GM12872 (cell line): ENCODE measurements around the gene KCNIP4.

Experiments
- TF ChIP-seq, protein P1 (sequence below): IDR thresholded peaks from 3 replicates; pipeline ENCODE4 v1.5.1; 2011; ENCODE audit warnings: low read depth, mild to moderate bottlenecking, low read length, moderate library complexity; ENCODE audit not compliant: insufficient read depth

KCNIP4 gene

DNA sequence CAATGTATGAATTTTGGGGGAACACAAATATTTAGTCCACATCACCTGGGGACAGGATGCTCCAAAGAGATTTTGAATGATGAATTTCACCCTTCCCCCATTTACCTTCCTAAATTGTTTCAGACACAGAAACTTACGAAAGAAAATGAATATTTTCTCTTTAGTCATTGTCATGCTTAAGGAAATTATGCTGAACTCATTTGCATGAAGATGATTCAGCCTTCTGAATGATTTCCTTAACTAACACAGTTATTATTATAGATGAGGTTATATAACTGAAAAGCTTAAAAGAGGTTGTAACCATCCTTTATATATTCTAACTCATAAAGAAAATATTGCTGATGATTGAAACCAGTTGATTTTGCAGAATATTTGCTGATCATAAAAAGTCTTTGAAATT, 61.1 kb downstream of the KCNIP4 start:
- TF ChIP-seq, protein P1, sequence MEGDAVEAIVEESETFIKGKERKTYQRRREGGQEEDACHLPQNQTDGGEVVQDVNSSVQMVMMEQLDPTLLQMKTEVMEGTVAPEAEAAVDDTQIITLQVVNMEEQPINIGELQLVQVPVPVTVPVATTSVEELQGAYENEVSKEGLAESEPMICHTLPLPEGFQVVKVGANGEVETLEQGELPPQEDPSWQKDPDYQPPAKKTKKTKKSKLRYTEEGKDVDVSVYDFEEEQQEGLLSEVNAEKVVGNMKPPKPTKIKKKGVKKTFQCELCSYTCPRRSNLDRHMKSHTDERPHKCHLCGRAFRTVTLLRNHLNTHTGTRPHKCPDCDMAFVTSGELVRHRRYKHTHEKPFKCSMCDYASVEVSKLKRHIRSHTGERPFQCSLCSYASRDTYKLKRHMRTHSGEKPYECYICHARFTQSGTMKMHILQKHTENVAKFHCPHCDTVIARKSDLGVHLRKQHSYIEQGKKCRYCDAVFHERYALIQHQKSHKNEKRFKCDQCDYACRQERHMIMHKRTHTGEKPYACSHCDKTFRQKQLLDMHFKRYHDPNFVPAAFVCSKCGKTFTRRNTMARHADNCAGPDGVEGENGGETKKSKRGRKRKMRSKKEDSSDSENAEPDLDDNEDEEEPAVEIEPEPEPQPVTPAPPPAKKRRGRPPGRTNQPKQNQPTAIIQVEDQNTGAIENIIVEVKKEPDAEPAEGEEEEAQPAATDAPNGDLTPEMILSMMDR, result no peak

DNA sequence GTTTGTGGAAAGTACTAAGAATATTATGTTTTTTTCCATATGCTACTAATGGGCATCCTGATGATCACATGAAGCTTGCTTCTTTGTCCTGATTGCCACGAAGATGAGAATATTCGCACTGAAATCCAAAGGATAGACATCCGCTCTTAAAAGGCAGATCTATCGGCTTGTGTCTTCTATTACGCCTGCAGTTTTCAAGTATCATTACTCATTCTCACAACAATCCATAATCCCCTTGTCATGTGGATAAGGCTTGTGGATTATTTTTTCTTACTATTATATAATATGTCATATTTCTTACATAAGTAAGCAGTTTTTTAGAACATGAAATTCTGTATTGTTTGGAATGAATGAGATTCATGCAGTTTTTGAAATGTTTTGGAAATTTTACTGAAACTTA, 62.8 kb downstream of the KCNIP4 start:
- TF ChIP-seq, protein P1, result no peak

DNA sequence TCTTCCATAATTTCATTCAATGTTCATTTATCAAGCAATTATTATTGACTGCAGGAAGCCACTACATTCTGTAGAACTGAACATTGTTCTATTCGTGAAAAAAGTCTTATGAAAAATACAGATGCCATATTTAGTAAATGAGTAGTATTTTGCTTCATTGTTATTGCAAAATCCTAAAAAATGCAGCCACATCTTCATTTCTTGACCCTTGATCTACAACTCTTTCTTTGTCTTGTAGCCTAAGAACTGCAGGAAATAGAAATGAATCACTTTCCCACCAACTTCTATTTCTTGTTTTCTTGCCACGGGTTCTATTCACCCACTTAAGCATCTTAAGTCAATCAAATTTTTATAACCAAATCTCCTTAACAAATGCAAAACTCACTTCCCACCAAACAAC, 63.3 kb downstream of the KCNIP4 start:
- TF ChIP-seq, protein P1, result no peak

DNA sequence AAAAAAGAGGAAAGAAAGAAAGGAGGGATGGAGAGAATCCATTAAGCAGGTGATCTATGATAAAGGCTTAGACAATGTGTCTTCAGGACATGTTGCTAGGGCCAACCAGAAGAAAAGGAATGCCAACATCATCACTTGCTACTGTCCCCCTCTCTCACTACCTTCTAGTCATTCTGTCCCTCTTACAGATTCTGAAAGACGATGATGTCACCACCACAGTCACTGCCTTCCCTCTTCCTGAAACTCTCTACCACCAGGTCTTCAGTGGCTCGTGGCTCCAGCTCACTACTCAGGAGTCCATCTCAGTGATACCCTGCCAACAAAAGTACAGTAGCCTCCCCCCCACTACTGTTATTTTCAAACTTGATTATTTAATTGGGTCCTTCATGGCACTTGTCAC, 64.0 kb downstream of the KCNIP4 start:
- TF ChIP-seq, protein P1, result no peak

DNA sequence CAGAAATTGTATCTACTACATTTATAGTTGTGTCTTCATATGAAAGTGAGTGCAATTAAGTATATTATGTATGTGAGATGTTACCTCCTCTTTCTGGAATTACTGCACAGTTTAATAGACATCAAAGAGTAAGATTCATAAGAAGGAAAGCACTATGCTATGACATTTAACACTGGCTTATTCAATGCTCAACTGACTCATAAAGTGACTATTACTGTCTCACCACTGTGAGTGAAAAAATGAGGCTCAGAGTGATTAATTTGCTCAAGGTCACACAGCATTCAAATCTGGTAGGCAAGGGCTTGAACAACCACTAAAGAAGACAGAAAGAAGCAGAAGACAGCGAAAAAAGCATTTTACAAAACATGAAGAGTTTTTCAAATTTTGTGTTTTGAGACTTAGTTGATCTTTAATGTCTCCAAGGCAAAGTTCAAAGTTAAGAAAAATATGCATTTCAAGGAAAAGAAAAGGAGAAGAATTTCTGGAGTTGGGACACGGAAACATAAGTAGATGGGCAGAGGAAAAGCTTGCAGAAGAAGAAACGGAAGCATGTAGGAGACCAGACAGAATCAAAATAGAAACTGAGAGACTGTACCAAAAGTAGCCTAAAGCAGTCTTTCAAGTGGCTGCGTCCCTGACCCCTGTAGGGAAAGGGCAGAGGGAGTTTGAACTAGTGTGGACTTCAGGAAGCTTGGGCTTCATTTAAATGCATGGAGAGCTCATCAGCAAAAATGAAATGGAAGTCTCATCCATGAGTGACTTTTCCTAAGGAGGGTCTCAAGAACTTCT, 66.3 kb downstream of the KCNIP4 start:
- TF ChIP-seq, protein P1, result no peak

DNA sequence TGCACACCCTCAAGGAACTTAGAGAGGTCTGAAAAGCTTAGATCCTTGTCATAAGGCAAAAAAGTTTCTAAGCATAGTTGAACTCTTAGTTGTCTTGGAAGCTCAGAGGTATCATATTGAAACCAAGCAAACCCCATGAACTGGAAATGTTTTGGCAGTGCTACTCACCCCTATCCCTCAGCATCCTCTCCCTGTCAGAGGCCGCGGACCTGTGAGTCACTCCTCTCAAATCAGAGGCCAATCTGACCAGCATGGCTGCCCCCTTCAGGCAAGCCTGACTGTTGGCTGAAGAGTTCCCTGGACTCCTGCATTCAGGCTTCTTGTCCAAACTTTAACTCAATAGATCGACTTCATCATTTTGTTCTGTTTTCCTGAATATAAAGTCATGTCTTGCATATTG, 69.4 kb downstream of the KCNIP4 start:
- TF ChIP-seq, protein P1, result peak; percentile 29; the same call in 1 of the 3 replicates

DNA sequence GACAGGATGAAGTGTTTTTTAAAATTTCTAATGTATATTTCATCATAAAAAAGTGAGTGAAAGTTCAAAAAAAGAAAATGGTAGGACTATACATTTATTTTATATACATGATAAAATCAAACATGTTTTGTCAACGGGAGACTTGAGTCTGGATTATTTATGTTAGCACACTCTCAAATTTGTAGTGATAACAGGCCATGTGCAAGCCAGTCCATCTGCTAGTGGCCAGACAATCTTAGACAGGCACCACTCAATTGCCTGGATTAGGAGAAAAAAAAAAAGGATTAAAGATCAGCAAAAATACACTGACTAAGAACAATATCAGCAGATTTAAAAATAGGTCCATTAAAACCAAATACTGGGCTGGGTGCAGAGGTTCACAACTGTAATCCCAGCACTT, 71.9 kb downstream of the KCNIP4 start:
- TF ChIP-seq, protein P1, result no peak
